IMR-90 (cell line): ENCODE measurements around the gene COL11A2. TPM values are rescaled to one million over a fixed set of nuclear protein-coding genes. Genes with fewer than 3 reads are reported as not detected.

Experiments used
- ATAC-seq: fragments of 200-7000 bp; cut with Tn5 transposase; 2 replicates; pipeline ENCODE4 v1.9.1; 2020; ENCODE audit warnings: low read depth, mild to moderate bottlenecking, moderate library complexity
- BruUV-seq: library from RNA; stranded (reverse); fragments of 400-500 nt; replicated peaks from 2 replicates; lab custom pipeline; 2021; lab: Mats Ljungman, UMichigan
- CTCF ChIA-PET: fragments of 300-600 bp; formaldehyde crosslinking; extraction: SDS; loops from one replicate; lab custom pipeline; 2021; ENCODE audit warnings: antibody characterized with exemption; lab: Yijun Ruan, JAX
- POLR2A ChIA-PET: fragments of 300-600 bp; sonication (Branson Sonifier 250); formaldehyde crosslinking; loops from one replicate; lab custom pipeline; 2022; ENCODE audit warnings: antibody characterized with exemption; ENCODE audit not compliant: unreplicated experiment; lab: Charles Lee
- DNase-seq: peaks from one replicate; pipeline ENCODE4 v3.0.0; 2013
- H2AFZ ChIP-seq: replicated peaks from 2 replicates; pipeline ENCODE3; 2013; ENCODE audit warnings: low read length, mild to moderate bottlenecking; ENCODE audit not compliant: poor library complexity
- H2AK5ac ChIP-seq: 2 replicates; pipeline ENCODE4 v1.6.1; 2013; ENCODE audit warnings: low read depth, low read length, inconsistent platforms
- H2AK9ac ChIP-seq: replicated peaks from 2 replicates; pipeline ENCODE3; 2013; ENCODE audit warnings: mild to moderate bottlenecking, low read depth, low read length, moderate library complexity; ENCODE audit not compliant: poor library complexity
- H2BK120ac ChIP-seq: 2 replicates; pipeline ENCODE4 v1.6.1; 2013; ENCODE audit warnings: low read depth, low read length, inconsistent platforms
- H2BK15ac ChIP-seq: 3 replicates; pipeline ENCODE4 v1.6.1; 2013; ENCODE audit warnings: low read depth, low read length, inconsistent platforms
- H2BK20ac ChIP-seq: 2 replicates; pipeline ENCODE4 v1.6.1; 2013; ENCODE audit warnings: low read depth, mild to moderate bottlenecking, inconsistent platforms, low read length, moderate library complexity
- H2BK5ac ChIP-seq: 2 replicates; pipeline ENCODE4 v1.6.1; 2013; ENCODE audit warnings: mild to moderate bottlenecking, low read depth, low read length, inconsistent platforms; ENCODE audit not compliant: poor library complexity, severe bottlenecking
- H3K14ac ChIP-seq: replicated peaks from 2 replicates; pipeline ENCODE4 v1.6.1; 2013; ENCODE audit warnings: low read depth, low read length, inconsistent platforms
- H3K18ac ChIP-seq: 2 replicates; pipeline ENCODE4 v1.6.1; 2013; ENCODE audit warnings: low read depth, low read length, control low read depth
- H3K23ac ChIP-seq: 2 replicates; pipeline ENCODE4 v1.6.1; 2013; ENCODE audit warnings: low read depth, low read length, inconsistent platforms
- H3K27ac ChIP-seq: 2 replicates; pipeline ENCODE4 v1.5.1; 2013; ENCODE audit warnings: mild to moderate bottlenecking, control low read depth, low read length; ENCODE audit not compliant: insufficient read depth
- H3K27me3 ChIP-seq: 2 replicates; pipeline ENCODE4 v1.6.1; 2013; ENCODE audit warnings: low read length; ENCODE audit not compliant: control insufficient read depth, insufficient read depth
- H3K36me3 ChIP-seq: 2 replicates; pipeline ENCODE4 v1.6.1; 2013; ENCODE audit warnings: low read length, mixed read lengths; ENCODE audit not compliant: control insufficient read depth, insufficient read depth
- H3K4ac ChIP-seq: 2 replicates; pipeline ENCODE4 v1.6.1; 2013; ENCODE audit warnings: low read depth, low read length, inconsistent platforms
- H3K4me1 ChIP-seq: 2 replicates; pipeline ENCODE4 v1.6.1; 2013; ENCODE audit warnings: low read length, mixed read lengths; ENCODE audit not compliant: control insufficient read depth, insufficient read depth
- H3K4me2 ChIP-seq: 2 replicates; pipeline ENCODE4 v1.6.1; 2013; ENCODE audit warnings: low read depth, mild to moderate bottlenecking, control low read depth, low read length, moderate library complexity
- H3K4me3 ChIP-seq: 2 replicates; pipeline ENCODE4 v1.5.1; 2013; ENCODE audit warnings: low read depth, mild to moderate bottlenecking, control low read depth, low read length, moderate library complexity; ENCODE audit not compliant: insufficient read depth
- H3K56ac ChIP-seq: 2 replicates; pipeline ENCODE4 v1.6.1; 2013; ENCODE audit warnings: low read length, inconsistent platforms; ENCODE audit not compliant: insufficient read depth; ENCODE audit errors: extremely low read depth
- H3K79me1 ChIP-seq, 2 experiments: 2 replicates each; pipeline ENCODE4 v1.6.1; 2013; ENCODE audit warnings: low read length in 2 of 2, inconsistent platforms in 1 of 2, low read depth in 1 of 2
- H3K9ac ChIP-seq: 2 replicates; pipeline ENCODE4 v1.6.1; 2013; ENCODE audit warnings: low read depth, low read length, control low read depth
- H3K9me1 ChIP-seq: 2 replicates; pipeline ENCODE4 v1.6.1; 2013; ENCODE audit warnings: low read length, inconsistent platforms; ENCODE audit not compliant: insufficient read depth
- H3K9me3 ChIP-seq: 2 replicates; pipeline ENCODE4 v1.6.1; 2013; ENCODE audit warnings: low read length; ENCODE audit not compliant: control insufficient read depth, insufficient read depth
- H4K20me1 ChIP-seq: 2 replicates; pipeline ENCODE4 v1.6.1; 2013; ENCODE audit warnings: low read length, inconsistent platforms; ENCODE audit not compliant: insufficient read depth
- H4K5ac ChIP-seq: 2 replicates; pipeline ENCODE4 v1.6.1; 2013; ENCODE audit warnings: mild to moderate bottlenecking, low read depth, low read length, control low read depth
- H4K8ac ChIP-seq, 2 experiments: 2 replicates each; pipeline ENCODE4 v1.6.1; 2013; ENCODE audit warnings: low read depth in 2 of 2, low read length in 2 of 2, control low read depth in 1 of 2, inconsistent platforms in 1 of 2
- H4K91ac ChIP-seq: 2 replicates; pipeline ENCODE4 v1.6.1; 2013; ENCODE audit warnings: low read depth, low read length, inconsistent platforms; ENCODE audit not compliant: insufficient read depth
- CEBPB ChIP-seq: IDR thresholded peaks from 2 replicates; pipeline ENCODE4 v1.6.1; 2012; ENCODE audit warnings: low read depth, low read length, improper control_type of control experiment
- FOS ChIP-seq: fragments of 150-350 bp; IDR thresholded peaks from 2 replicates; pipeline ENCODE4 v1.6.1; 2016; ENCODE audit warnings: low read depth, low read length
- POLR2A ChIP-seq: IDR thresholded peaks from 2 replicates; pipeline ENCODE4 v1.6.1; 2012; ENCODE audit warnings: mild to moderate bottlenecking, low read depth, low read length
- RAD21 ChIP-seq: IDR thresholded peaks from 2 replicates; pipeline ENCODE4 v1.6.1; 2012; ENCODE audit warnings: low read length, improper control_type of control experiment
- WGBS, 2 experiments: methylation state at CpG; one replicate each; pipeline versions ENCODE4 v1.1.5 to v1.1.7; 2013; ENCODE audit warnings: missing lambda C conversion rate in 2 of 2; ENCODE audit not compliant: insufficient read length in 1 of 2; ENCODE audit errors: extremely low coverage in 2 of 2; 5-methylcytosine and 5-hydroxymethylcytosine counted together
- dilution Hi-C: fragments of 300-500 bp; cut with HindIII; formaldehyde crosslinking; loops from one replicate; pipeline ENCODE4 v1.14.3; 2018; ENCODE audit warnings: low sequenced_read_pairs; ENCODE audit not compliant: unreplicated experiment
- in situ Hi-C: fragments of 300-500 bp; cut with MboI; formaldehyde crosslinking; loops from 3 replicates; pipeline ENCODE4 v1.14.3; 2019; ENCODE audit warnings: low sequenced_read_pairs, inconsistent platforms, mixed read lengths
- intact Hi-C: fragments of 100-400 bp; cut with micrococcal nuclease; formaldehyde crosslinking; loops from 2 replicates; pipeline ENCODE4 v1.10.0; 2022
- polyA plus RNA-seq, 3 experiments: library from polyadenylated mRNA; depleted of rRNA; stranded (reverse); fragments of >200 nt; gene quantifications; 2 replicates each; pipeline ENCODE4 v1.2.3, GENCODE V29; 2012; ENCODE audit warnings: low replicate concordance in 1 of 3
- total RNA-seq: library from RNA; depleted of rRNA; stranded (reverse); fragments of >200 nt; gene quantifications from 2 replicates; pipeline ENCODE4 v1.2.3, GENCODE V29; 2012

The COL11A2 gene
- total and polyA plus RNA-seq, 2 of the 4 experiments (the other 2 are of a cell fraction), result under 0.01 to 0.38 TPM

GRCh38 chr6:33205191-33206026 is 13.1 kb upstream of the COL11A2 start:
- Histone ChIP-seq H4K91ac (peak overlapping the region; percentile 31; the same call in 1 of the 2 replicates), H3K9me1 (peaks cover 39% of the 10 kb centered on the region), H3K14ac (peak overlapping the region; percentile 55; the same call in 1 of the 2 replicates), H3K4me1 (peaks cover 34% of the 10 kb centered on the region), H3K36me3 (peaks cover 36% of the 10 kb centered on the region), H4K5ac (no peak overlapping the region; the same call in 1 of the 2 replicates), H3K56ac (no peak overlapping the region), H4K20me1 (peaks cover 26% of the 10 kb centered on the region; the same call in 1 of the 2 replicates), H3K18ac (no peak overlapping the region), H3K23ac (peak overlapping the region; percentile 34; the same call in 1 of the 2 replicates), H2BK20ac (no peak overlapping the region), H4K8ac (peak overlapping the region in 1 of 2 experiments; percentile 61; a peak in 2 of 4 replicates), H3K4me3 (peak overlapping the region; percentile 60), H3K9me3 (no peaks in the 10 kb centered on the region), H3K4me2 (peak overlapping the region; percentile 83), H2BK5ac (peak overlapping the region; percentile 78), H3K4ac (peak overlapping the region; percentile 70), H2AFZ (peak overlapping the region; percentile 82), H3K9ac (no peak overlapping the region), H2BK120ac (peak overlapping the region; percentile 30; the same call in 1 of the 2 replicates), H2AK5ac (peak overlapping the region; percentile 89), H2BK15ac (no peak overlapping the region), H3K27ac (no peak overlapping the region; the same call in 1 of the 2 replicates), H2AK9ac (peak overlapping the region; percentile 92), H3K27me3 (no peaks in the 10 kb centered on the region), H3K79me1 (peaks cover 21 to 86% of the 10 kb centered on the region in 2 experiments)
- TF ChIP-seq CEBPB, result peak; percentile 62
- TF ChIP-seq FOS, result peak; percentile 54; the same call in 1 of the 2 replicates
- TF ChIP-seq POLR2A, result peak; percentile 17; the same call in 1 of the 2 replicates
- no peak for TF ChIP-seq RAD21
- in situ Hi-C loops (no loop called here), dilution Hi-C loops (no loop called here), intact Hi-C loops (no loop called here)
- ATAC-seq, result no peak
- no CpG with 5 or more reads among the region's 17 CpGs for WGBS, 2 experiments
- BruUV-seq, result no TSS peak
- CTCF ChIA-PET, result interaction anchor here (0.6 kb wide), 1 partner anchor 76 kb away, joined by 5 read pairs; no protein-coding TSS in a partner anchor
- peak; percentile 64 for DNase-seq
- POLR2A ChIA-PET, result no interaction called here
